IMR-90 (cell line): Measurements from ENCODE around the gene MAP2. TPM values are rescaled to one million over a fixed set of nuclear protein-coding genes. Genes with fewer than 3 reads are reported as not detected.

Experiments used
- ATAC-seq: fragments of 200-7000 bp; cut with Tn5 transposase; 2 replicates; pipeline ENCODE4 v1.9.1; 2020; ENCODE audit warnings: low read depth, mild to moderate bottlenecking, moderate library complexity
- BruUV-seq: library from RNA; stranded (reverse); fragments of 400-500 nt; replicated peaks from 2 replicates; lab custom pipeline; 2021; lab: Mats Ljungman, UMichigan
- CTCF ChIA-PET: fragments of 300-600 bp; formaldehyde crosslinking; extraction: SDS; loops from one replicate; lab custom pipeline; 2021; ENCODE audit warnings: antibody characterized with exemption; lab: Yijun Ruan, JAX
- POLR2A ChIA-PET: fragments of 300-600 bp; sonication (Branson Sonifier 250); formaldehyde crosslinking; loops from one replicate; lab custom pipeline; 2022; ENCODE audit warnings: antibody characterized with exemption; ENCODE audit not compliant: unreplicated experiment; lab: Charles Lee
- DNase-seq: peaks from one replicate; pipeline ENCODE4 v3.0.0; 2013
- H2AFZ ChIP-seq: replicated peaks from 2 replicates; pipeline ENCODE3; 2013; ENCODE audit warnings: low read length, mild to moderate bottlenecking; ENCODE audit not compliant: poor library complexity
- H2AK5ac ChIP-seq: 2 replicates; pipeline ENCODE4 v1.6.1; 2013; ENCODE audit warnings: low read depth, low read length, inconsistent platforms
- H2AK9ac ChIP-seq: replicated peaks from 2 replicates; pipeline ENCODE3; 2013; ENCODE audit warnings: mild to moderate bottlenecking, low read depth, low read length, moderate library complexity; ENCODE audit not compliant: poor library complexity
- H2BK120ac ChIP-seq: 2 replicates; pipeline ENCODE4 v1.6.1; 2013; ENCODE audit warnings: low read depth, low read length, inconsistent platforms
- H2BK15ac ChIP-seq: 3 replicates; pipeline ENCODE4 v1.6.1; 2013; ENCODE audit warnings: low read depth, low read length, inconsistent platforms
- H2BK20ac ChIP-seq: 2 replicates; pipeline ENCODE4 v1.6.1; 2013; ENCODE audit warnings: low read depth, mild to moderate bottlenecking, inconsistent platforms, low read length, moderate library complexity
- H2BK5ac ChIP-seq: 2 replicates; pipeline ENCODE4 v1.6.1; 2013; ENCODE audit warnings: mild to moderate bottlenecking, low read depth, low read length, inconsistent platforms; ENCODE audit not compliant: poor library complexity, severe bottlenecking
- H3K14ac ChIP-seq: replicated peaks from 2 replicates; pipeline ENCODE4 v1.6.1; 2013; ENCODE audit warnings: low read depth, low read length, inconsistent platforms
- H3K18ac ChIP-seq: 2 replicates; pipeline ENCODE4 v1.6.1; 2013; ENCODE audit warnings: low read depth, low read length, control low read depth
- H3K23ac ChIP-seq: 2 replicates; pipeline ENCODE4 v1.6.1; 2013; ENCODE audit warnings: low read depth, low read length, inconsistent platforms
- H3K27ac ChIP-seq: 2 replicates; pipeline ENCODE4 v1.5.1; 2013; ENCODE audit warnings: mild to moderate bottlenecking, control low read depth, low read length; ENCODE audit not compliant: insufficient read depth
- H3K27me3 ChIP-seq: 2 replicates; pipeline ENCODE4 v1.6.1; 2013; ENCODE audit warnings: low read length; ENCODE audit not compliant: control insufficient read depth, insufficient read depth
- H3K36me3 ChIP-seq: 2 replicates; pipeline ENCODE4 v1.6.1; 2013; ENCODE audit warnings: low read length, mixed read lengths; ENCODE audit not compliant: control insufficient read depth, insufficient read depth
- H3K4ac ChIP-seq: 2 replicates; pipeline ENCODE4 v1.6.1; 2013; ENCODE audit warnings: low read depth, low read length, inconsistent platforms
- H3K4me1 ChIP-seq: 2 replicates; pipeline ENCODE4 v1.6.1; 2013; ENCODE audit warnings: low read length, mixed read lengths; ENCODE audit not compliant: control insufficient read depth, insufficient read depth
- H3K4me2 ChIP-seq: 2 replicates; pipeline ENCODE4 v1.6.1; 2013; ENCODE audit warnings: low read depth, mild to moderate bottlenecking, control low read depth, low read length, moderate library complexity
- H3K4me3 ChIP-seq: 2 replicates; pipeline ENCODE4 v1.5.1; 2013; ENCODE audit warnings: low read depth, mild to moderate bottlenecking, control low read depth, low read length, moderate library complexity; ENCODE audit not compliant: insufficient read depth
- H3K56ac ChIP-seq: 2 replicates; pipeline ENCODE4 v1.6.1; 2013; ENCODE audit warnings: low read length, inconsistent platforms; ENCODE audit not compliant: insufficient read depth; ENCODE audit errors: extremely low read depth
- H3K79me1 ChIP-seq, 2 experiments: 2 replicates each; pipeline ENCODE4 v1.6.1; 2013; ENCODE audit warnings: low read length in 2 of 2, inconsistent platforms in 1 of 2, low read depth in 1 of 2
- H3K9ac ChIP-seq: 2 replicates; pipeline ENCODE4 v1.6.1; 2013; ENCODE audit warnings: low read depth, low read length, control low read depth
- H3K9me1 ChIP-seq: 2 replicates; pipeline ENCODE4 v1.6.1; 2013; ENCODE audit warnings: low read length, inconsistent platforms; ENCODE audit not compliant: insufficient read depth
- H3K9me3 ChIP-seq: 2 replicates; pipeline ENCODE4 v1.6.1; 2013; ENCODE audit warnings: low read length; ENCODE audit not compliant: control insufficient read depth, insufficient read depth
- H4K20me1 ChIP-seq: 2 replicates; pipeline ENCODE4 v1.6.1; 2013; ENCODE audit warnings: low read length, inconsistent platforms; ENCODE audit not compliant: insufficient read depth
- H4K5ac ChIP-seq: 2 replicates; pipeline ENCODE4 v1.6.1; 2013; ENCODE audit warnings: mild to moderate bottlenecking, low read depth, low read length, control low read depth
- H4K8ac ChIP-seq, 2 experiments: 2 replicates each; pipeline ENCODE4 v1.6.1; 2013; ENCODE audit warnings: low read depth in 2 of 2, low read length in 2 of 2, control low read depth in 1 of 2, inconsistent platforms in 1 of 2
- H4K91ac ChIP-seq: 2 replicates; pipeline ENCODE4 v1.6.1; 2013; ENCODE audit warnings: low read depth, low read length, inconsistent platforms; ENCODE audit not compliant: insufficient read depth
- BHLHE40 ChIP-seq: fragments of 150-350 bp; IDR thresholded peaks from 2 replicates; pipeline ENCODE4 v1.6.1; 2016; ENCODE audit warnings: mild to moderate bottlenecking, low read depth, low read length
- CEBPB ChIP-seq: IDR thresholded peaks from 2 replicates; pipeline ENCODE4 v1.6.1; 2012; ENCODE audit warnings: low read depth, low read length, improper control_type of control experiment
- CHD1 ChIP-seq: IDR thresholded peaks from 2 replicates; pipeline ENCODE4 v1.6.1; 2012; ENCODE audit warnings: low read depth, low read length, improper control_type of control experiment
- ELK1 ChIP-seq: fragments of 150-350 bp; IDR thresholded peaks from 2 replicates; pipeline ENCODE4 v1.6.1; 2016; ENCODE audit warnings: low read depth, mild to moderate bottlenecking, low read length, moderate library complexity, borderline replicate concordance
- MAFK ChIP-seq: IDR thresholded peaks from 2 replicates; pipeline ENCODE4 v1.6.1; 2012; ENCODE audit warnings: low read depth, low read length, improper control_type of control experiment
- MAZ ChIP-seq: IDR thresholded peaks from 2 replicates; pipeline ENCODE4 v1.6.1; 2012; ENCODE audit warnings: low read depth, mild to moderate bottlenecking, low read length, improper control_type of control experiment, moderate library complexity, borderline replicate concordance
- MXI1 ChIP-seq: IDR thresholded peaks from 2 replicates; pipeline ENCODE4 v1.6.1; 2012; ENCODE audit warnings: low read depth, mild to moderate bottlenecking, low read length, moderate library complexity, borderline replicate concordance
- POLR2A ChIP-seq: IDR thresholded peaks from 2 replicates; pipeline ENCODE4 v1.6.1; 2012; ENCODE audit warnings: mild to moderate bottlenecking, low read depth, low read length
- RCOR1 ChIP-seq: IDR thresholded peaks from 2 replicates; pipeline ENCODE4 v1.6.1; 2012; ENCODE audit warnings: mild to moderate bottlenecking, low read length, improper control_type of control experiment; ENCODE audit not compliant: insufficient replicate concordance
- RFX5 ChIP-seq: IDR thresholded peaks from 2 replicates; pipeline ENCODE4 v1.8.0; 2012; ENCODE audit warnings: low read depth, mild to moderate bottlenecking, low read length, moderate library complexity
- WGBS, 2 experiments: methylation state at CpG; one replicate each; pipeline versions ENCODE4 v1.1.5 to v1.1.7; 2013; ENCODE audit warnings: missing lambda C conversion rate in 2 of 2; ENCODE audit not compliant: insufficient read length in 1 of 2; ENCODE audit errors: extremely low coverage in 2 of 2; 5-methylcytosine and 5-hydroxymethylcytosine counted together
- dilution Hi-C: fragments of 300-500 bp; cut with HindIII; formaldehyde crosslinking; loops from one replicate; pipeline ENCODE4 v1.14.3; 2018; ENCODE audit warnings: low sequenced_read_pairs; ENCODE audit not compliant: unreplicated experiment
- in situ Hi-C: fragments of 300-500 bp; cut with MboI; formaldehyde crosslinking; loops from 3 replicates; pipeline ENCODE4 v1.14.3; 2019; ENCODE audit warnings: low sequenced_read_pairs, inconsistent platforms, mixed read lengths
- intact Hi-C: fragments of 100-400 bp; cut with micrococcal nuclease; formaldehyde crosslinking; loops from 2 replicates; pipeline ENCODE4 v1.10.0; 2022
- polyA plus RNA-seq, 3 experiments: library from polyadenylated mRNA; depleted of rRNA; stranded (reverse); fragments of >200 nt; gene quantifications; 2 replicates each; pipeline ENCODE4 v1.2.3, GENCODE V29; 2012; ENCODE audit warnings: low replicate concordance in 1 of 3
- total RNA-seq: library from RNA; depleted of rRNA; stranded (reverse); fragments of >200 nt; gene quantifications from 2 replicates; pipeline ENCODE4 v1.2.3, GENCODE V29; 2012
- TF ChIP-seq, protein P1 (sequence below): fragments of 150-350 bp; IDR thresholded peaks from 2 replicates; pipeline ENCODE4 v1.6.1; 2017; ENCODE audit warnings: mild to moderate bottlenecking, antibody characterized with exemption, low read length, low read depth

Gene MAP2
- total and polyA plus RNA-seq, 2 of the 4 experiments (the other 2 are of a cell fraction) = 0.29 to 0.36 TPM

GRCh38 chr2:209460151-209460761, 36.4 kb downstream of the MAP2 start:
- no peaks in the 10 kb centered on the region for H3K9me3 ChIP-seq
- H4K20me1 ChIP-seq = no peaks in the 10 kb centered on the region
- H3K79me1 ChIP-seq = no peaks in the 10 kb centered on the region
- no TSS peak for BruUV-seq
- H2BK5ac ChIP-seq = no peak overlapping the region
- no peak overlapping the region for H2BK120ac ChIP-seq
- no peak overlapping the region for H3K4ac ChIP-seq
- H3K14ac ChIP-seq = no peak overlapping the region
- no peak overlapping the region for H4K8ac ChIP-seq
- H3K27ac ChIP-seq = no peak overlapping the region
- no peak overlapping the region for H2AFZ ChIP-seq
- dilution Hi-C loops = no loop called here
- ChIA-PET CTCF (no interaction called here), POLR2A (no interaction called here)
- no peak overlapping the region for H4K91ac ChIP-seq
- H3K4me3 ChIP-seq = no peak overlapping the region
- 86% methylated on average over 3 of the region's 5 CpGs; no CpG with 5 or more reads in 1 of the 2 experiments for WGBS, 2 experiments
- H3K9me1 ChIP-seq = no peaks in the 10 kb centered on the region
- in situ Hi-C loops = no loop called here
- no peak overlapping the region for H4K5ac ChIP-seq
- no peak overlapping the region for H2AK5ac ChIP-seq
- no peak overlapping the region for H2AK9ac ChIP-seq
- intact Hi-C loops = no loop called here
- H3K36me3 ChIP-seq = no peaks in the 10 kb centered on the region
- no peak overlapping the region for H3K4me2 ChIP-seq
- no peak overlapping the region for H2BK20ac ChIP-seq
- H2BK15ac ChIP-seq = no peak overlapping the region
- H3K23ac ChIP-seq = no peak overlapping the region
- ATAC-seq = no peak
- no peaks in the 10 kb centered on the region for H3K27me3 ChIP-seq
- TF ChIP-seq BHLHE40 = no peak
- TF ChIP-seq MXI1 = no peak
- TF ChIP-seq CEBPB = no peak
- no peak for TF ChIP-seq CHD1
- no peak for TF ChIP-seq RCOR1
- TF ChIP-seq POLR2A = no peak
- TF ChIP-seq MAZ = no peak
- TF ChIP-seq, protein P1, sequence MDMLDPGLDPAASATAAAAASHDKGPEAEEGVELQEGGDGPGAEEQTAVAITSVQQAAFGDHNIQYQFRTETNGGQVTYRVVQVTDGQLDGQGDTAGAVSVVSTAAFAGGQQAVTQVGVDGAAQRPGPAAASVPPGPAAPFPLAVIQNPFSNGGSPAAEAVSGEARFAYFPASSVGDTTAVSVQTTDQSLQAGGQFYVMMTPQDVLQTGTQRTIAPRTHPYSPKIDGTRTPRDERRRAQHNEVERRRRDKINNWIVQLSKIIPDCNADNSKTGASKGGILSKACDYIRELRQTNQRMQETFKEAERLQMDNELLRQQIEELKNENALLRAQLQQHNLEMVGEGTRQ = no peak
- no peak for TF ChIP-seq ELK1
- TF ChIP-seq MAFK = no peak
- TF ChIP-seq RFX5 = no peak
- no peak for DNase-seq
- no peak overlapping the region for H3K9ac ChIP-seq
- H3K18ac ChIP-seq = no peak overlapping the region
- no peak overlapping the region for H3K56ac ChIP-seq
- H3K4me1 ChIP-seq = no peaks in the 10 kb centered on the region
